ENCODE measurements around the gene TMEM150B. TPM values are rescaled to one million over a fixed set of nuclear protein-coding genes. Genes with fewer than 3 reads are reported as not detected.
A peak's percentile ranks its signal among the peaks of the same experiment; 100 is the strongest.

TMEM150B gene
- total and polyA plus RNA-seq, 2 experiments from 2014 or later: 0.29 TPM; not detected in 1

GRCh38 chr19:55353356-55353802 lies 28.2 kb upstream of the TMEM150B start:
- Histone ChIP-seq H3K27ac (ENCODE audit: low read depth) (no peak overlapping the region), H3F3A (replicated peaks; ENCODE audit: low read depth) (peaks cover 23% of the 10 kb centered on the region), H3K79me2 (replicated peaks; ENCODE audit: insufficient read depth) (no peaks in the 10 kb centered on the region), H3K36me3 (ENCODE audit: insufficient read depth) (no peaks in the 10 kb centered on the region), H3K27me3 (ENCODE audit: insufficient read depth) (peaks cover 63% of the 10 kb centered on the region), H3K9me2 (ENCODE audit: insufficient read depth) (no peaks in the 10 kb centered on the region), H3K4me1 (ENCODE audit: insufficient read depth) (peaks cover 32% of the 10 kb centered on the region), H4K20me1 (replicated peaks; ENCODE audit: insufficient read depth) (no peaks in the 10 kb centered on the region), H3K4me2 (peak overlapping the region; percentile 91), H2AFZ (peak overlapping the region; percentile 90), H3K4me3 (peak overlapping the region; percentile 75)
- Mint-ChIP-seq H3K27ac (no peak overlapping the region), H3K9me3 (no peaks in the 10 kb centered on the region), H3K27me3 (ENCODE audit: insufficient read depth, low read depth, poor library complexity) (peaks cover 71% of the 10 kb centered on the region), H3K4me1 (peaks cover 45% of the 10 kb centered on the region), H3K4me3 (peak overlapping the region; percentile 72), H3K36me3 (ENCODE audit: low read depth) (no peaks in the 10 kb centered on the region)
- ATAC-seq (peak; percentile 3), DNase-seq (ENCODE audit: low spot score) (peak; percentile 55)
- TF ChIP-seq STAT1 (IDR thresholded peaks at IDR 0.05; ENCODE audit: unreplicated experiment) (no peak), EZH2 (IDR thresholded peaks at IDR 0.05; ENCODE audit: low read depth, unreplicated experiment) (no peak), CREB1 (CRISPR knock-in tag; IDR thresholded peaks at IDR 0.05; ENCODE audit: low read depth) (no peak), CTCF (conservative IDR thresholded peaks at IDR 0.05; ENCODE audit: low read depth in 2 of 2) (no peak), EZH2phosphoT487 (IDR thresholded peaks at IDR 0.05; ENCODE audit: unreplicated experiment) (no peak), ZNF462 (CRISPR knock-in tag; IDR thresholded peaks at IDR 0.05) (no peak), ZNF114 (CRISPR knock-in tag; IDR thresholded peaks at IDR 0.05) (no peak), NANOG (IDR thresholded peaks at IDR 0.05; ENCODE audit: borderline replicate concordance) (no peak), POLR2AphosphoS5 (IDR thresholded peaks at IDR 0.05; ENCODE audit: low read depth) (no peak), JUNB (IDR thresholded peaks at IDR 0.05; ENCODE audit: unreplicated experiment) (no peak), ZNF331 (CRISPR knock-in tag; IDR thresholded peaks at IDR 0.05; ENCODE audit: low read depth) (no peak)
- TF ChIP-seq, protein P1, sequence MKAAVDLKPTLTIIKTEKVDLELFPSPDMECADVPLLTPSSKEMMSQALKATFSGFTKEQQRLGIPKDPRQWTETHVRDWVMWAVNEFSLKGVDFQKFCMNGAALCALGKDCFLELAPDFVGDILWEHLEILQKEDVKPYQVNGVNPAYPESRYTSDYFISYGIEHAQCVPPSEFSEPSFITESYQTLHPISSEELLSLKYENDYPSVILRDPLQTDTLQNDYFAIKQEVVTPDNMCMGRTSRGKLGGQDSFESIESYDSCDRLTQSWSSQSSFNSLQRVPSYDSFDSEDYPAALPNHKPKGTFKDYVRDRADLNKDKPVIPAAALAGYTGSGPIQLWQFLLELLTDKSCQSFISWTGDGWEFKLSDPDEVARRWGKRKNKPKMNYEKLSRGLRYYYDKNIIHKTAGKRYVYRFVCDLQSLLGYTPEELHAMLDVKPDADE (IDR thresholded peaks at IDR 0.05): no peak
- TF ChIP-seq, protein P2, sequence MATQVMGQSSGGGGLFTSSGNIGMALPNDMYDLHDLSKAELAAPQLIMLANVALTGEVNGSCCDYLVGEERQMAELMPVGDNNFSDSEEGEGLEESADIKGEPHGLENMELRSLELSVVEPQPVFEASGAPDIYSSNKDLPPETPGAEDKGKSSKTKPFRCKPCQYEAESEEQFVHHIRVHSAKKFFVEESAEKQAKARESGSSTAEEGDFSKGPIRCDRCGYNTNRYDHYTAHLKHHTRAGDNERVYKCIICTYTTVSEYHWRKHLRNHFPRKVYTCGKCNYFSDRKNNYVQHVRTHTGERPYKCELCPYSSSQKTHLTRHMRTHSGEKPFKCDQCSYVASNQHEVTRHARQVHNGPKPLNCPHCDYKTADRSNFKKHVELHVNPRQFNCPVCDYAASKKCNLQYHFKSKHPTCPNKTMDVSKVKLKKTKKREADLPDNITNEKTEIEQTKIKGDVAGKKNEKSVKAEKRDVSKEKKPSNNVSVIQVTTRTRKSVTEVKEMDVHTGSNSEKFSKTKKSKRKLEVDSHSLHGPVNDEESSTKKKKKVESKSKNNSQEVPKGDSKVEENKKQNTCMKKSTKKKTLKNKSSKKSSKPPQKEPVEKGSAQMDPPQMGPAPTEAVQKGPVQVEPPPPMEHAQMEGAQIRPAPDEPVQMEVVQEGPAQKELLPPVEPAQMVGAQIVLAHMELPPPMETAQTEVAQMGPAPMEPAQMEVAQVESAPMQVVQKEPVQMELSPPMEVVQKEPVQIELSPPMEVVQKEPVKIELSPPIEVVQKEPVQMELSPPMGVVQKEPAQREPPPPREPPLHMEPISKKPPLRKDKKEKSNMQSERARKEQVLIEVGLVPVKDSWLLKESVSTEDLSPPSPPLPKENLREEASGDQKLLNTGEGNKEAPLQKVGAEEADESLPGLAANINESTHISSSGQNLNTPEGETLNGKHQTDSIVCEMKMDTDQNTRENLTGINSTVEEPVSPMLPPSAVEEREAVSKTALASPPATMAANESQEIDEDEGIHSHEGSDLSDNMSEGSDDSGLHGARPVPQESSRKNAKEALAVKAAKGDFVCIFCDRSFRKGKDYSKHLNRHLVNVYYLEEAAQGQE (IDR thresholded peaks at IDR 0.05; ENCODE audit: unreplicated experiment): no peak

All from GM23338 (cell line).